Erythroblast (primary cell): ENCODE data around the gene LHFPL5.
A peak's percentile ranks its signal among the peaks of the same experiment; 100 is the strongest.

ENCODE experiments used
- DNase-seq, 2 experiments: peaks; one replicate each; lab custom pipeline; 2025; lab: John Stamatoyannopoulos, UW
- GATA1 ChIP-seq: IDR thresholded peaks from 2 replicates; pipeline ENCODE4 v1.6.1; 2011; ENCODE audit warnings: low read depth, mild to moderate bottlenecking, control low read depth, low read length, moderate library complexity
- POLR2A ChIP-seq: IDR thresholded peaks from 2 replicates; pipeline ENCODE4 v1.6.1; 2011; ENCODE audit warnings: mild to moderate bottlenecking, low read length

The LHFPL5 gene

DNA sequence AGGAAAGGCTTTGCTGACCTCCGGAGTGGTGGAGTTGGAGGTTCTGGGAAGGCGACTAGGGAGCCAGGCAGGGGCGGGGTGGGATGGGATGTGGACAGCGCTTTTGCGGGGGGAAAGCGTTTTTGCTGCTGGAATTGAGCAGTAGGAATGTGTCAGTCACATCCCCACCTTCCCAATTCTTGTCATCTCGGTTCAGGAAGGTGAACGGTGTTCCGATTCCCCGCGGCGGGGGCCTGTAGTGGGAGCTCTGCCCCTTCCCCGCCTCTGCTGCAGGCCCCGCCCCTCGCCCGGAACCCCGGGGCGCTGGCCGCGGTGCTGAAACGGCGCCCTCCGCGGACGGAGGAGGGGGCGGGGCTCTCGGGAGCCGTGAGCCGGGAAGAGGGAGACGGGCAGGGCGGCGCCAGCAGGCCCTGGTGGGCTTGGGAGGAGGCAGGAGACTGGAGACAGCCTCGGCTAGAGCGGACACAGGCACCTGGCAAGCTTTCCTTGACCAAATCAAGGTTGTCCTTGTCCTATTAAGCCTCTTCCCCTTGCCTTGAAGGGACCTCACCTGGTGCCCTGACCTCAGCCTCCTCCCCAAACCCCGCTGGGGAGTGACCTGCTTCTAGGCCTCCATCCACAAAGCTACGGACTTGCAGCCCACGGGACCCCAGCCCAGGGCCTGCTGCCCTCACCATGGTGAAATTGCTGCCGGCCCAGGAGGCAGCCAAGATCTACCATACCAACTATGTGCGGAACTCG, at the start of gene LHFPL5:
Gene LHFPL5 (plus strand): TSS at position 357 of the 741 bp plus-strand sequence. CDS start 319 bp downstream, at position 676.
- peak; percentile 44 to 64 for DNase-seq
- TF ChIP-seq POLR2A (no peak), GATA1 (no peak)

DNA sequence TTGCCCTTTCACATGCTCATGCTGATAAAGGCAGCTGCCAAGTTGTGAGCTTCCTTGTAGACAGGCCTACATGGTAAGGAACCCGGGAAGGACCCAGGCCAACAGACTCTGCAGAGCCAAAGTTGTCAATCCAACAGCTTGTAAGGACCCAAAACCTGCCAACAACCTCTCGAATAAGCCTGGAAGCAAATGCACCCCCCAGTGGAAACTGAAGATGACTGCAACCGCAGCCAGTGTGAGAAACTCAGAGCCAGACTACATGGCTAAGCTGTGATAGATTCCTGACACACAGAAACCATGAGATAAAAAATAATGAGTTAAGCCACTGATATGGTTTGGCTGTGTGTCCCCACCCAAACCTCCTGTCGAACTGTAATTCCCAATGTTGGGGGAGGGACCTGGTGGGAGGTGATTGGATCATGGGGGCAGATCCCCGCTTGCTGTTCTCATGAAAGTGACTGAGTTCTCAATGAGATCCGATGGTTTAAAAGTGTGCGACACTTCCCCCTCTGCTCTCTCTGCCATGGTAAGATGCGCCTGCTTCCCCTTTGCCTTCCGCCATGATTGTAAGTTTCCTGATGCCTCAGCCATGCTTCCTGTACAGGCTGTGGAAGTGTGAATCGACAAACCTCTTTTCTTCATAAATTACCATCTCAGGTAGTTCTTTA, 47.6 kb upstream of the LHFPL5 start:
- TF ChIP-seq POLR2A (no peak), GATA1 (no peak)
- peak; percentile 48 to 58 for DNase-seq

DNA sequence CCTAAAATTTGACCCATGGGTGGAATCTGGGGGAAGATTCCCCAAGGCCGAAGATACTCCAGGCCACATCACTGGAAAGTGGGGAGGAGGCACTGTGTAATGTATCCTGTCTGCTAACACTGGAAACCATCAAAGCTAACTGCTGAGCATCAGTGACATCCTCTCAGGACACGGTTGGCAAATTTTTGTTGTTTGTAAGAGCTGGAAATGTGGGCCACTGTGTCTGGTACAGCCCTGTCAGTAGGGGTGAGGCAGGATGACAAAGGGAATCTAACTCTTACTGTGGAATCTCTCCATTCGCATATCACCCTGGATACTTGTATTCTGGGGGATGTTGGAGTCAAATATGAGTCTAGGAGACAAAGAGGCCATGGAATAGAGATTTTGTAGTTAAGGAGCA, 45.7 kb upstream of the LHFPL5 start:
- DNase-seq, result no peak
- TF ChIP-seq GATA1 (no peak), POLR2A (no peak)

DNA sequence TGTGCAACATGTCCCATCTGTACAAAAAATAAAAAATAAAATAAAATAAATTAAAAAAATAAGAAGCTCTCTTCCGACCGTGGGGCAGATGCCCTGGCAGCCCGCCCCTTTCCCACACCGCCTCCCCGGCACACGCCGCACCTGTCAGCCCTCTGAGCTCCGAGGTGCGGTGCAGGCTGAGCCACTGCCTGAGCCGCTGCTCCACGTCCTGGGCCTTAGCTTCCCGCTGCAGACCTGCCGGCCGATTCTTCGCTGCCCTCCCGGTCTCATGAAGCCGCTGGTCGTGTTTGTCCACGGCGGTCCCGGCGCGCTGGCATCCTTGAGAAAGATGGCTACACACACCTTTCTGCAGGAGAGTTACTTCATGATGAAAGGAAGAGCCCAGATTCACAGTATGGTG, 39.4 kb upstream of the LHFPL5 start:
- no peak for DNase-seq
- TF ChIP-seq POLR2A (no peak), GATA1 (no peak)

DNA sequence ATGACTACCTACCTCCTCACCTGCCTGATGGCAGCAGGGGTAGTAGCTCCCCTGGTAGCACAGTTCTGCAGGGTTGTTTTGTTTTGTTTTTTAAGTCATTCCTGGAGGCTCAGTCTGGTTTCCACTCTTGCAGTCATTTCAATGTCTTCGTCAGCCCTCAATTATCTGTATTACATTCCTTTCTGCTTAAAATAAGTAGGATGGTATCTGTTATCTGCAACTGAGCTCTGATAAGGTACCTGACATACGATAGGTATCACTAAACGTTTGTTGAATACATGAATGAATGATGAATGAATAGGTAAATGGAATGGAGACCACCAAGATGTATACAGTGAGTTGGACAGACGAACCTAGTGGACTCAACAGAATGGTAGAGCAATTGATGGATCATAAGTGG, 35.9 kb upstream of the LHFPL5 start:
- TF ChIP-seq GATA1 (no peak), POLR2A (no peak)
- no peak for DNase-seq

DNA sequence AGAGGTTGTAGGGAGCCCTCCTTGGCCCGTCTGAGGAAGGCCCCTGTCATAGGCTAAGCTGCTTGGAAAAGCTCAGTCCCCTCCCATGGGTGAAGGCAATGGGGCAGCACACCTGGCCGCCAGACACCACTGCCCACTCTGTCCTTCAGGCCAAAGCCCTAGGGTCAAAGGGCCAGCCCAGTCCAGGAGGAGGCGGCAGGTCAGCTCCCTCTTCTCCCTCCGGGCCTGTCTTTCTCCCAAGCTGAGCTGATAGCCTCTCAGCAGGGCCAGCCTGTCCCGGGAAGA, 33.9 kb upstream of the LHFPL5 start:
- no peak for DNase-seq
- TF ChIP-seq GATA1 (no peak), POLR2A (no peak)

DNA sequence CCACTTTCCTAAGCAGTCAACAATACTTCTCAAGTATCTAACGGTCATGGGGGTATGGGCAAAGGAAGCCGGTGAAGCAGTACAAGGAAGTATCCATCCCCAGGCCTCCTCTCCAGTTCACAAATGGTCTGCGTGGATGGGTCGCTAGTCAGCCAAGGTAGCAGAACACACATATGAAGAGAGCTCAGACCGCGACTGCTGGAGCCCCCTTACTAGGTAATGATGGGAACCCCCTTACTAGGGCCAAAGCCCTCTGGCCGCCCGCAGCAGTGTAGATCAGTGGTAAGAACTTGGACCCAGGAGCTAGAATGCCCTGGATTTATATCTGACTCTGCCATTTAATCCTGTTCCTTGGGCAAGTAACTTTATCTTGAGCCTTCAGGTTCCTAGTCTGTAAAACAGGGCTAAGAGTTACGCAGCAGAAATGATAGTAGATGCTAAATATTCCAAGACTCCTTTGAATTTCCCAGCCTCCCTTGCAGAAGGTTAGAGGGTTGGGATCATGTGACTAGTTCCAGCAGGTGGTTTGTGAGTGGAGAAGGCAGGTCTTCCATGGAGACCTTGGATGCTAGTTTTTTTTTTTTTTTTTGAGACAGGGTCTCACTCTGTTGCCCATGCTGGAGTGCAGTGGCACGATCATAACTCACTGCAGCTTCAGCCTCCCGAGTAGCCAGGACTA, 30.9 kb upstream of the LHFPL5 start:
- TF ChIP-seq GATA1 (no peak), POLR2A (no peak)
- no peak for DNase-seq

DNA sequence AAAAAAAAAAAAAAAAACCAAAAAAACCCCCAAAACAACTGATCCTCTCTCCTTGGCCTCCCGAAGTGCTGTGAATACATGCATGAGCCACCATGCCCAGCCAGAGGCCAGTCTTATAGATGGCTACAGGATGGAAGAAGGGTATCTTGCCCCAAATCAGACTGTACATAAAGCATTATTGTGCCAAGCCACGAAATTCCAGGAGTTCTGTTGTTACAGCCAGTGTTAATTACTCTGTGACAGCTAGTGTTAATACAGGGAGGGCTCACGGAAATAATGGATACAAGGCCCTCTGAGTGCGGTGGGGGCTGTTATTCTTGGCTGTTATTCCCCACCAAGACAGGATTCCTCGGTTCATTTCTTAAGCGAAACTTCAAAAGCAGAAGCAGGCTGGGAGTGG, 30.1 kb upstream of the LHFPL5 start:
- no peak for TF ChIP-seq POLR2A
- TF ChIP-seq GATA1, result no peak
- DNase-seq, result no peak

DNA sequence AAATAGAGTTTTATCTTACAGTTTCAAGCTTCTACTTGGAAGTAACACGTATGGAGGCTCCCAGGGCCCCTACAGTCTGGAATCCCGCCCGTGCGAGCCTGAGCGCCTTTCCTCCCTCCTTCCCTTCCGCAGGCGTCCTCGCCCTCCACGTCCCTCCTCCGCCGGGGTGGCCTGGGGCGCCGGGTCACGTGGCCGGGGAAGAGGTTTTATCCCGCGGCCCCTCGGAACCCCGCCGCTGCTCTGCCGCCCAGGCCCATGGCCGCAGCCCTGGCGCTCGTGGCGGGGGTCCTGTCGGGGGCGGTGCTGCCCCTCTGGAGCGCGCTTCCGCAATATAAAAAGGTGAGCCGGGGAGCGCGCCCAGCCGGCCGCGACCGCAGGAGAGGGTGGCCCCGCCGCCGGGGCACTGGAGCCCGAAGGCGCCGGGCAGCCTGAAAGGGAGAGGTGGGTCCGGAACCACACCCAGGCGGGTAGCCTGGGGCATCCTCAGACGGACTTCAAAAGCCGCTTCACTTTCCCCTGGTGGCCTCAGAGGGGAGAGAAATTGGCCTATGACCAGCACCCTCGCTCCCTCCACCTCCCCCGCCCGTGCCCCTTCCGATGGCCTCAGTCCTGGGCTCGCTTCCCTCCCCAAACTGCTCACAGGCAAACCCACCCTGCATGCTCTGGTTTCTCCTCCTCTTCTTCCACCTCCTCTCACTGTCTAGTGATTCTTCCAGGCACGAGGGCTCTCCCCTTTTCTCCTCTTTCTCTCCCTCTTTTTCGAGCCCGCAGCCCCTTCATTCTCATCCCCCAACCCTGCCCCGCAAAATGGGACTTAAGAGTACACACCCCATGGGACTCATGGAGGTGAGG, 28.6 kb upstream of the LHFPL5 start, which contains the start of gene CLPSL2:
Gene CLPSL2 (plus strand): TSS at position 235 of the 852 bp plus-strand sequence. CDS start 21 bp downstream, at position 256.
- DNase-seq, result no peak
- no peak for TF ChIP-seq POLR2A
- no peak for TF ChIP-seq GATA1

DNA sequence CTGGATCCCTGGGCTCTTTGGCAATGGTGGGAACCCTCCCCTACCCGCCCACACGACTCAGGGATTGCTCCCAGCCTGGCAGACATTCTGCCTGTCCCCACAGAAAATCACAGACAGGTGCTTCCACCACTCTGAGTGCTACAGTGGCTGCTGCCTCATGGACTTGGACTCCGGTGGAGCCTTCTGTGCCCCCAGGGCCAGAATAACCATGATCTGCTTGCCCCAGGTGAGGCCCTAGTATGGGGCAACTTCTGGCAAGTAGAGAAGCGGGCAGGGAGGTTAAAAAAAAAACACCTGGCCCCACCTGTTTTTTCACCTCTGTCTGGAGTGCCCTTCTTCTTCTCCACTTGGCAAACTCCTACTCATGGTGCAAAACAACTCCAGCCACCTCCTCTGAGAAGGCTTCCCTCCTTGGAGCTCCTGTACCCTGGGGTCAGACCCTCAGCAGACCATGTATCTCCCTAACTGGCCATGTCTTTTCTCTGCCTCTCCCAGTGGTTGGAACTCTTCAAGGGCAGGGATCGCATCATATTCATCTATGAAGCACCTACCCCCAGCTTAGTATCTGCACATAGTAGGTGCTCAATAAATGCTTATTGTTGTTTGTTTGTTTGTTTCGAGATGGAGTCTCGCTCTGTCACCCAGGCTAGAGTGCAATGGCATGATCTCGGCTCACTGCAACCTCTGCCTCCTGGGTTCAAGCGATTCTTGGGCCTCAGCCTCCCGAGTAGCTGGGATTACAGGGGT, 27.6 kb upstream of the LHFPL5 start:
- TF ChIP-seq POLR2A (no peak), GATA1 (no peak)
- no peak for DNase-seq

DNA sequence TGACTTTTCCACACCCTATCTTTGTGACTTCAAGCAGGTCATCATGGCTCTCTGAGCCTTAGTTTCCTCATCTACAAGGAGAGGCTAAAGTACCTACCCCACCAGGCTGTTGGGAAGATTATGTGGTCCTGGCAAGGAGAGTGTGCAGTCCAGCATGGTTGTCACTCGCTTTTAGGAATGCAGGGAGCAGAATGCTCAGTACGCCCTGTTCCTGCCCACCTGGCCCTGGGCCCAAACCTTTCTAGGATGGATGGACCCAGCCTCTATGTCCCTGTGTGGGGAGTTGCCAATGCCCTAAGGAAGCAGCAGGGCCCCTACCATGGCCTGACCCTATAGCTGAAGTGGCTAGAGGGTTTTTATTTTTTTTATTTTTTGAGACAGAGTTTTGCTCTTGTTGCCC, 26.7 kb upstream of the LHFPL5 start:
- DNase-seq, result no peak
- no peak for TF ChIP-seq GATA1
- no peak for TF ChIP-seq POLR2A

DNA sequence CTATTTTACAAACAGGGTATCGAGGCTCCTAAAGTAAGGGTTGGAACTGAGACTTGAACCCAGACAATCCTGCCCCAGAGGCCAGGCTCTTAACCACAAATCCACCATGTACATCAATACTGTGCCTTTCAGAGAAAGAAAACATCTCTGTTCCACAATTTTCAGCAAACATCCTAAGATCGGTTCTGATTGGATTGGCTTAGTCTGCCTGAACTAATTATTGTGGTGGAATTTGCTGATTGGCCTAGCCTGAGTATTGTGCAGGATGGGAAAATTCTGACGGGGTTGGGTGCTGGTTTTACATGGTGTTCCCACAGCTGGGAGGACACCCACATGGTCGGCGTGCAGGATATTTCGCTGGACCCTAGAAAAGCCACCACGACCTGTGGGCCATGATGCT, 24.4 kb upstream of the LHFPL5 start, which contains the start of gene CLPSL1:
Gene CLPSL1 (plus strand): TSS at position 301 of the 400 bp plus-strand sequence. CDS start 92 bp downstream, at position 393.
- TF ChIP-seq GATA1 (no peak), POLR2A (no peak)
- no peak for DNase-seq
